ENCODE measurements around the gene RNF175.

DNA sequence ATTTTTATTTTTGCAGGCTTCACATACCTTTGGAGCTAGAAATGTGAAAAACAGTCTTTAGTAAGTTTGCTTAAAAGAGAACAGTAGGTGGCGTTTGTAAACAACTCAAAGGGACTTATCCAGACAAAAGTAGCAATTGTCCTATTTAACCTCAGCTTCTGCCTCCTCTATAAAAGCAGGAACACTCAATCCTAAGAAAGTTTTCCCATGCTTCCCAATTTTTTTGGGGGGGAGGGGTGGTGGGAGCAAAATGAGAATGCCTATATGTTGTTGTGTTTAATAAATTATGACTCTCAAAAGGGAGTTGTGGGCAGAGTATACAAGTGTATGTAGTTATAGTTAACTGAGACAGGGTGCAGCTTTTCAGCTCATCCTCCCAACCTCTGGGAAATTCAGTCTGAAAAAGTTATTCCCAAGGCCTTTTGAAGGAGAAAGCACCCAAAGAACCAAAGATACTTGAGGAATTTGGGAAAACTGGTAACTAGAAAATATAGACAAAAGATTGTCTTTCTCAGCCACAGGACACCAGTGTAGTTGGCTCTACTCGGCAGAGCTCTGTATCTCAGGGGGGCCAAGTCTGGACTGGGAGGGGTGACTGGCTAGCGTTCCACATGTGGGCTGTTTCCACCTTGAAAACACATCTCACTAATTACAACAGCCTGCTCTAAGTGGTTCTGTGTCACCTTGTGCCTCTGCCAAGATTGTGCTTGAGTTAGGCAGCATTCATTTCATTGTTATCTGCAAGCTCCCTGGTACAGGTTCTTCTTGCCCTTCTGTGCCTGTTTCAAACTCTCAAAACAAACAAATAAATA lies 26.3 kb upstream of the RNF175 start:
- TF ChIP-seq, protein P1, sequence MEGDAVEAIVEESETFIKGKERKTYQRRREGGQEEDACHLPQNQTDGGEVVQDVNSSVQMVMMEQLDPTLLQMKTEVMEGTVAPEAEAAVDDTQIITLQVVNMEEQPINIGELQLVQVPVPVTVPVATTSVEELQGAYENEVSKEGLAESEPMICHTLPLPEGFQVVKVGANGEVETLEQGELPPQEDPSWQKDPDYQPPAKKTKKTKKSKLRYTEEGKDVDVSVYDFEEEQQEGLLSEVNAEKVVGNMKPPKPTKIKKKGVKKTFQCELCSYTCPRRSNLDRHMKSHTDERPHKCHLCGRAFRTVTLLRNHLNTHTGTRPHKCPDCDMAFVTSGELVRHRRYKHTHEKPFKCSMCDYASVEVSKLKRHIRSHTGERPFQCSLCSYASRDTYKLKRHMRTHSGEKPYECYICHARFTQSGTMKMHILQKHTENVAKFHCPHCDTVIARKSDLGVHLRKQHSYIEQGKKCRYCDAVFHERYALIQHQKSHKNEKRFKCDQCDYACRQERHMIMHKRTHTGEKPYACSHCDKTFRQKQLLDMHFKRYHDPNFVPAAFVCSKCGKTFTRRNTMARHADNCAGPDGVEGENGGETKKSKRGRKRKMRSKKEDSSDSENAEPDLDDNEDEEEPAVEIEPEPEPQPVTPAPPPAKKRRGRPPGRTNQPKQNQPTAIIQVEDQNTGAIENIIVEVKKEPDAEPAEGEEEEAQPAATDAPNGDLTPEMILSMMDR (IDR thresholded peaks at IDR 0.05) = peak; percentile 35 to 52 (median 52)
- no peak for TF ChIP-seq POLR2A (IDR thresholded peaks at IDR 0.05)
